HG02973 (cell line): ENCODE data around the gene DCAF6.
"Not testable (repeated sequence)": the region's sequence is repeated elsewhere in the genome, so short reads cannot be mapped to it uniquely, and the experiment has no call there.

Experiments
- ATAC-seq: cut with Tn5 transposase; IDR thresholded peaks from one replicate; pipeline ENCODE4 v1.9.1; 2021; ENCODE audit warnings: moderate library complexity; ENCODE audit not compliant: unreplicated experiment

Gene DCAF6, protein sequence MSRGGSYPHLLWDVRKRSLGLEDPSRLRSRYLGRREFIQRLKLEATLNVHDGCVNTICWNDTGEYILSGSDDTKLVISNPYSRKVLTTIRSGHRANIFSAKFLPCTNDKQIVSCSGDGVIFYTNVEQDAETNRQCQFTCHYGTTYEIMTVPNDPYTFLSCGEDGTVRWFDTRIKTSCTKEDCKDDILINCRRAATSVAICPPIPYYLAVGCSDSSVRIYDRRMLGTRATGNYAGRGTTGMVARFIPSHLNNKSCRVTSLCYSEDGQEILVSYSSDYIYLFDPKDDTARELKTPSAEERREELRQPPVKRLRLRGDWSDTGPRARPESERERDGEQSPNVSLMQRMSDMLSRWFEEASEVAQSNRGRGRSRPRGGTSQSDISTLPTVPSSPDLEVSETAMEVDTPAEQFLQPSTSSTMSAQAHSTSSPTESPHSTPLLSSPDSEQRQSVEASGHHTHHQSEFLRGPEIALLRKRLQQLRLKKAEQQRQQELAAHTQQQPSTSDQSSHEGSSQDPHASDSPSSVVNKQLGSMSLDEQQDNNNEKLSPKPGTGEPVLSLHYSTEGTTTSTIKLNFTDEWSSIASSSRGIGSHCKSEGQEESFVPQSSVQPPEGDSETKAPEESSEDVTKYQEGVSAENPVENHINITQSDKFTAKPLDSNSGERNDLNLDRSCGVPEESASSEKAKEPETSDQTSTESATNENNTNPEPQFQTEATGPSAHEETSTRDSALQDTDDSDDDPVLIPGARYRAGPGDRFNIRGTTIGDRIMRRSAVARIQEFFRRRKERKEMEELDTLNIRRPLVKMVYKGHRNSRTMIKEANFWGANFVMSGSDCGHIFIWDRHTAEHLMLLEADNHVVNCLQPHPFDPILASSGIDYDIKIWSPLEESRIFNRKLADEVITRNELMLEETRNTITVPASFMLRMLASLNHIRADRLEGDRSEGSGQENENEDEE

DNA sequence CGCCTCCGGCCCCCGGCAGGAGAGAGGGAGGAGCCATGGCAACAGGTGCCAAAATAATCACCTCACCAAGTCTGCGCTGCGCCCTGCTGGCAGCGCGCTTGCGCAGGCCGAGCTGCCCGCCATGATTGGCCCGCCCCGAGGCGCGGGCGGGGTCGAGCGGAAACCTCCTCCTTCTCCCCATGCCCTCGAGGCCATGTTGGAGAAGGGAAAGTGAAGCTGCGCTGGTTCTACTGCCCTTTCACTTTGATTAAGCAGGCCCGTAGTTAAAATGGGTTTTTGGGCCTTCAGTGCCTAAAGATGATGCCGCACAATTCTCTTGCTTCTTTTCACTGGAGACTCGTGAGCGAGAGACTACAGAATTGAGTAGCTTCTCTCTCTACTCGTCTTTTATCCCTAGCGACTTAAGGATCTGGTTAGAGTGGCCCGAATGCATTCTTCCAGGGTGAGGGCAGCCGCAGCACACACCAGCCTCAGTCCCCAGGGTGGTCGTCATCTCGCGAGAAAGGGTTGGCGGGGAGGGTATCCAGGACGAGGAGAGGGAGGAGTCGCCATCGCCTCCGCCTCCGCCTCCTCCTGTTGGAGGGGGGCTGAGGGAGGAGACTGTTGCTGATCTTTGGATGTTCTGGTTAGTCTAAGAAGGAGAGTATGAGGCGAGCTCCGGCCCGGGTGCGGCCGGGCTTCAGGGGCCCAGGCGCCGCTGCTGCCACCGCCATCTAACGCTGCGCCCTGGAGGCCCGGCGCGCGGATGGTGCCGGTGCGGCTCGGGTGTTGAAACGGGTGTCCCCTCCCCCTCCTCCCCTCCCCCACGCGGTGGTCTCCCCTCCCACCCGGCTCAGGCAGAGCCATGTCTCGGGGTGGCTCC is at the start of gene DCAF6:
Gene DCAF6, plus strand, starts transcription at position 616 of the 862 bp plus-strand sequence. Its CDS starts 229 bp downstream, at position 845.
- ATAC-seq, result peak; percentile 67

DNA sequence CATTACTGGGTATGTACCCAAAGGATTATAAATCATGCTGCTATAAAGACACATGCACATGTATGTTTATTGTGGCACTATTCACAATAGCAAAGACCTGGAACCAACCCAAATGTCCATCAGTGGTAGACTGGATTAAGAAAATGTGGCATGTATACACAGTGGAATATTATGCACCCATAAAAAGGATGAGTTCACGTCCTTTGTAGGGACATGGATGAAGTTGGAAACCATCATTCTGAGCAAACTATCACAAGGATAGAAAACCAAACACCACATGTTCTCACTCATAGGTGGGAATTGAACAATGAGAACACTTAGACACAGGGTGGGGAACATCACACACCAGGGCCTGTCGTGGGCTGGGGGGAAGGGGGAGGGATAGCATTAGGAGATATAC is 49.3 kb upstream of the DCAF6 start:
- ATAC-seq, result not testable (repeated sequence)

DNA sequence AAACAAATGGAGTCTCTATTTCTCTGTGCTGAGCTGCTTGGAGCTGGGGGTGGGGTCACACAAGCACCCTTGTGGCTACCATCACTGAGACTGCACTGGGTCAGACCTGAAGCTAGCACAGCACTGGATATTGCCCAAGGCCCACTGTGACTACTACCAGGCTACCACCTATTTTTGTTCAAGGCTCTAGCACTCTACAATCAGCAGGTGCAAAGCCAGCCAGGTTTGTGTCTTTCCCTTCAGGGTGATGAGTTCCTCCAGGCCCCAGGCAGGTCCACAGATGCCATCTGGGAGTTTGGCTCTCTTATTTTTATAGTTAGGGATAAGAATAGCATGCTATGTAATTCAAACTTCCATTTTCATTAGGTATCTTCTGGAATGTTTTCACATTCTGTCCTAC is 46.1 kb upstream of the DCAF6 start:
- ATAC-seq, result no peak

DNA sequence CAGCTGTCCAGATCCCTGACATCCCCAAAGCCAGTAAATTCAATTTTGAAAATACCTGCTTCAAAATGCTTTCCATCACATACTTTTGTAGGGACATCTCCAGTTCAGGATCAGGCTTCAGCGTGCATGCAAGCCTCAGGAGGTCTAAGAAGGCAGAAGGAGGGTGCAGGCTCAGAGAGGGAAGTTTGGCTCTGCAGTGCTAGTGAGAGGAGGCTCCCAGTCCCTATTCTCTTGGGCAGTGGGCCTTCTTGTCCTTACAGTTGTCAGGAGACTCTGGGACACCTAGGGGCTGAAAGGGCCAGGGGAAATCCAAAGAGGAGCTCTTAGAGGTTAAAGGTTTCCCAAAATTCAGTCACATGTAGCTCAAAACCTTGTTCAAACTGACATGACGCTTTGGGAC is 42.7 kb upstream of the DCAF6 start:
- ATAC-seq, result no peak

DNA sequence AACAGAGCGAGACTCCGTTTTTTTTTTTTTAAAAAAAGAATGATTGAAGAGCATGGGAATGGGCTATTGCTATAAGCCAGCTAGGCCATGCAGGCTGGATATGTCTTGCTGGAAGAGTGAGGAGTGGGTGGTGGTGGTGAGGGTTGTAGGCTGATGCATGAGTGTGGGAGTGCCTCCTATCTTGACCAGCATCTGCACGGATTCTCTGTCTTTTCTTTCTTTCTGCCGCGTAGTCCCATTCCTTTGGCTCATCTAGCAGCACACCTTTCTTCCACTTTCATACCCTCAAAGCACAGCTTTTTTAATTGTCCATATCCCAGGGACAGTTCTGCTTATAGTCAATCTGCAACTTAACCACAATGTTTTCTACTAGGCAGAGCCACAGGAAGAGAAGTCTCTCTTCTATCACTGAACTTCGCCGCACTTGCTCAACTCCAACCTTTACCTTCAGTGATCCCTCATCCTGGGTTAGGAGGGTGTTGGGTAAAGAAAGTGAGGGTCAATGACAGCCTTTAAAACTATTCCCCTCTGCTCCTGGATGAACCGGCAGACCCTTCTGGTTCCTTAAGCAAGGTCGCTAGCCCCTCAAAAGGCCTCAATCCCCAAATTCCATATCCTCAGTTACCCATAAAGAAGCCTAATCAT is 37.8 kb upstream of the DCAF6 start:
- ATAC-seq, result no peak

DNA sequence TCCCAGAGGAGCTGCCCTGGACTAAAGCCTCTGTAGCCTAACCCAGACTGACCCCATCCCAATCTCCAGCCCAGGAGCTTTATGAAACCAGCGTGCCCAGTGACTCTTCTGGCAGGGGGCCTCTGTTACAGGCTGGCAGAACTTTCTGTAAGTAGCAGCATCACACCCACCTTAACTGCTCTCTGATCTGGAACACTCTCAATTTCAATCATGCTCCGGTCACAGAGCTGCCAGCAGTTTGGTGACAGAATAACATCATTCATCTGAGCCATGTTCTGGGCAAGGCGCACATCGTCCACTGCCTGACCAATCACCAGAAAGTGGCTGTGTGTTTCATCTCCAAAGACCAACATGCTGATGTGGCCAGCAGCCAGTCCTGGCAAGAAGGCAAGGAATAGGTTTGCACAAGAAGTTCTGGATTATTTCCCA is 37.2 kb upstream of the DCAF6 start:
- no peak for ATAC-seq

DNA sequence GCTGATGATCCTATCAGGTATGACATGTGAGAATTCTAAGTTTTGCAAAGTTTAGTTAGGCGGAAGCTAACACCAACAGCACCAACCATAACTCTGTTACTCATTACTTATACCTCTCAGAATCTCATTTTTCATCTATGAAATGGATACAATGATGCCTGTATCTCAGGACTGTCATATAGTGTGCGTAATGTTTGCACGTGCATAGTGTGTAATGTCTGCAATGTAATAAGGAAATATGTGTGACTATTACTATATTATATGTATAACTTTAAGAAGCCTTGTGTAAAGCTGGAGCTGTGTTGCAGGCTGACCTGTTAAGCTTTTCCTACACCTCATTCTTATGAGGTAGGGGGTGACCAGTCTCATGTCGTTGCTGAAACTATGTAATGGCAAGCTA is 35.6 kb upstream of the DCAF6 start:
- no peak for ATAC-seq

DNA sequence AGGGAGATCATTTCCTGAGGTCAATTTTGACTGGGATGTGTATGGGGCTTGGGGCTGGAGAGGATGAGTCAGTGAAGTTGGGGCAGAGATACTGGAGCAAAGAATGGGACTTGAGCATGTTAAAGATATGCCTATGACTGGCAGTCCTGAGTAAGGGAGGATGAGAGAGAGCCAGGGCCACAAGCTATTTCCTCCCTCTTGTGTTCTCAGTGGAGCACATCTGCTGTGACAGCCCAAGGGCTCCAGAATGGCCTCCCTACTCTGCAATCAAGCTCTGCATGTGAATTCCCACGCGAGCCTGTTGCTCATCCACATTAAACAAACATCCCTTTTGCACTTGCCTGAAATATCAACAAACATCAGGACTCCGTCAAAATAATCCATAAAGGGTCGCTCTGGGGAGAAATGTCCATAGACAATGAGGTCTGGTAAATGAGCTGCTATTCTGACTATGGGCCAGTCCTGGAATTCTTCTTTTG is 31.8 kb upstream of the DCAF6 start:
- ATAC-seq, result no peak

DNA sequence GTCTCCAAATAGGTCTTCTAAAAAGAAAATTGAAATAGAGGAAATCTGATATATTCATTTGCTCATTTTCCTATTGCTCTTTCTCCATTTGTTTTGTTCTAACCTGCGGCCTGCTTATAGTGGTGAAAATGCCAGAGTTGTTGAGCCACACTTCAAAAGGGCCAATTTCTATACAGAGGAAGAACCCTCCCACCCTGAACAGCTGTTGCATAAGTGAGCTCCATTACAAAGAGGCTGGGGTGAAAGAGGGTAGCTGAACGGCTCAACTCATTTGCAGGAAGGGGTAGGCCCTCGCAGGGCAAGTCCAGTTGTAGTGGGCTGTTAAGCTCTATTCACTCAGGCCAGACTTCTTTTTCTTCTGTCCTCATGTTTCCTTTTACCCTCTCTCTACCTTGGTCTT is 31.3 kb upstream of the DCAF6 start:
- no peak for ATAC-seq

DNA sequence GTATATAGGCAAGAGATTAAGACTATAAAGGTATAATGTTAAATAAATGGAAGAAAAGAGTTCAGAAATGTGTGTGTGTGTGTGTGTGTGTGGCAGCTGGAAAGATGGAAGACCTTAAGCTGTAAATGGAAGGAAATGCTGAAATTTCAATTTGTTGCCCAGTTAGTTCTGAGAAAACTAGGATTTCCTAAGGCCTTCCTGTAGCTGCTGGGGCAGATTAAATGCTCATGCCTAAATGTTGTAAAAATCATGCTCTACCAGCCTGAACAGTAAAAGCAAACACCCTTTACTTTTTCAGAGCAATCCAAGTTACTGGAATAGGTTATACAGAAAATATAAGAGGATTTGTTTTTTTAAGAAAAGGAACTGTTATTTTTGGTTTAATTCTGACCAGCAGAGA is 30.8 kb upstream of the DCAF6 start:
- no peak for ATAC-seq

DNA sequence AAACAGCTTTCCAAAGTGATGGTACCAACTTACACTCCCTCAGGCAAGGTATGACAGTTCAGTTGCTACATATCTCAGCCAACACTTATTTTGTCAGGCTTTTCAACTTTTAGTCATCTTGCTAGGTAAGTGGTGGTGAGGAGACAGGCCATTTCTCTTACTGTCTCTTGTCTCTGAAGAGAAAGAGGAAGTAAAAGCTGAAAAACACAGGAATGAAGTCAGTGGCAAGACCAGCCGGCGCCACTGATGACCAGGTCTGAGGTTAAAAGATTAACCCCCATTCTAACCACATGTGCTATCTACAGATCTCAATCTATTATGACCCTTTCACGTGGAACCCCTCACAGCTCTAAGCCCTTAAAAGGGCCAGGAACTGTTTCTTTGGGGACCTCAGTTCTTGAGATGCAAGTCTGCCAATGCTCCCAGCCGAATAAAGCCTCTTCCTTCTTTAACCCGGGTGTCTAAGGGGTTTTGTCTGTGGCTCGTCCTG is 26.7 kb upstream of the DCAF6 start:
- no peak for ATAC-seq

DNA sequence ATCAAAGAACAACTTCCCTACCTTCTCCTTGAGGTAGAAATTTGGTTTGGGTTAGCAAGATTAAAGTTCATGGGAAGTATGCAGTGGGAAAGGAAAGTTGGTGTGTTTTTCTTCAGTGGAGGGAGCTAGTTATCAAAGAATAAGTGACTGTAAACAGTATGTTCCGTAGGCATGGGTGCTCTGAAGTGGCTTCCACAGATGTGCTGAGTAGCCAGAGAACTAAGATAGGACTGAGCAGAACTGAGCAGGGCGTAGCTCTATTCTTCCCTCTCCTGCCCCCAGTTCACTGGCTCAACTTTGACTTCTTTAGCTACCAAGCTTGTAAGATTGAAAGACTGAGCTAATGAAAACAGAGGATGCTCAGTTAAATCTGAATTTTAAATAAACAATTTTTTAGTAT is 26.0 kb upstream of the DCAF6 start:
- ATAC-seq, result no peak

DNA sequence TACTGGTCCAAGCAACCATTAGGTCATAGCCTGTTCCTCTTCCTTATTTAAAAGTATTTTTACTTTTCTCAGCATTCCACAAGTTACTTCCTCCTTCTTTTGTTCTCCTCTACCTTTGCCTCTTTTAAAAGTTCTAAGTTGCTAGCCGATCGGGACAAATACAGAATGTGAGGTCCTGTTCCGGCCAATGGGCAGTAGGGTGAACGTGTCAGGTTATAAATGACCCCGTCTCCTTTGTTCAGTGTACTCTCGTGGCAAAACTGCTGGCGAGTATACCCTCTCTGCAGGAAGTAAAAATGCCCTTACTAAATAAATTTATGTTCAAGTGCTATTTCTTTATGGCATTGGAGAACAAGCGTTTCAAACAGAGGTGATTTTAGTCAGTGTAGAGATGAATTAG is 25.1 kb upstream of the DCAF6 start:
- no peak for ATAC-seq

DNA sequence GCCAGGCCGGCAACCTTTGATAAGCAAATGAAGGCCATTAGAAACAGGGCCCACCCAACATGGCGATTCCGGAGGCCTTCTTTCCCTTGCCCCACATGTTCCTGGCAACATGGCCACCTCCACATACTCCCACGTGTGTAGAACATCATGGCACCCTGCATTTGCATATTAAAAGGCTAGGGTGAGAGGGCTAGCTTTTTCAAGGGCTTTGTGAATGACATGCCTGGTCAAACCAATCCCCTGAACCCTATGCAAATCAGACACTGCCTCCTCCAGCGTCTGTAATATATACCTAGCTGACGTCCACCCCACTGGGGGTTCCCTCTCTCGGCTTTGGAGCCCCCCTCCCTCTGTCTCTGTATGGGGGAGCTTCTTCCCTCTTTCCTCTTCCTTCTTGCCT is 24.2 kb upstream of the DCAF6 start:
- ATAC-seq, result no peak

DNA sequence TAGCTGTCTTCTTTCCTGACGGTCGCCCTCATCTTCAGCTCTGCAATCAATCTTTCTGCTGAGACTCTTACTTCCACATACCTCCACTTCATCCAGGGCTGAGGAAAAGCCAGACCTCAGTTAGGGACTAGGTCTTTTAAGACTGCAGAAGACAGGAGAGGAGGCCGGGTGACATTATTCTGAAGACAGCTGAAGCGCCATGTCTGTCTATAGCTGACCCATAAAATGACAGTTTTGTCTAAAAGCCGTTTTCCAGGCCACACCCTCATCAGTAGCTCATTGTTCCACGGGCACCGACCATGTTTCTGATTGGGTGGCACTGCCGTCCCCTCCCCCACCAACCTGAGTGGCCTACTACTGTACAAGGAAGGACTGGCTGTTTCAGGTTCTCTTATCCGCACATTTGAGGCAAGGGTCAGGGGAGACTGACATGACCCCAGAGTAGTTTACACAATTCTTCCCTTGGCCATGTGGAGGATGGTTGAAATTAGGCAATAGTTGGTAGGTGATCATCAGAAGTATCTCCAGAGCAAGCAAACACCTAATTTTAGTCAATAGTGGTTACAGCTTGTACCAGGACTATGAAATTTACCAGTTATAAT is 22.5 kb upstream of the DCAF6 start, which contains the start of gene ADCY10:
Gene ADCY10, minus strand, starts transcription at position 240 of the 602 bp plus-strand sequence. CDS start 8,994 bp downstream, outside the sequence.
- ATAC-seq, result no peak

DNA sequence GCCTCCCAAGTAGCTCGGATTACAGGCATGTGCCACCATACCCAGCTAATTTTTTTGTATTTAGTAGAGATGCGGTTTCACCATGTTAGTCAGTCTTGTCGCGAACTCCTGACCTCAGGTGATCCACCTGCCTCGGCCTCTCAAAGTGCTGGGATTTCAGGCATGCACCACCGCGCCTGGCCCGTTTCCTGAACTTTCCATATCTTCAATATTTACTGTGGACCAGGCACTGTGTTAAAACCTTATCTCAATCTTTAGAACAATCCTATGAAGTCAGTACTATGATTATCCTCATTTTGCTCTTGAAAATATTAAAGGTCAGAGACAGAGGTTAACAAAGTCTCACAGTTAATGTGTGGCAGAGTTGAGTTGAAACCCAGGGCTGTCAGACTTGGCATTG is 20.9 kb upstream of the DCAF6 start:
- ATAC-seq, result no peak

DNA sequence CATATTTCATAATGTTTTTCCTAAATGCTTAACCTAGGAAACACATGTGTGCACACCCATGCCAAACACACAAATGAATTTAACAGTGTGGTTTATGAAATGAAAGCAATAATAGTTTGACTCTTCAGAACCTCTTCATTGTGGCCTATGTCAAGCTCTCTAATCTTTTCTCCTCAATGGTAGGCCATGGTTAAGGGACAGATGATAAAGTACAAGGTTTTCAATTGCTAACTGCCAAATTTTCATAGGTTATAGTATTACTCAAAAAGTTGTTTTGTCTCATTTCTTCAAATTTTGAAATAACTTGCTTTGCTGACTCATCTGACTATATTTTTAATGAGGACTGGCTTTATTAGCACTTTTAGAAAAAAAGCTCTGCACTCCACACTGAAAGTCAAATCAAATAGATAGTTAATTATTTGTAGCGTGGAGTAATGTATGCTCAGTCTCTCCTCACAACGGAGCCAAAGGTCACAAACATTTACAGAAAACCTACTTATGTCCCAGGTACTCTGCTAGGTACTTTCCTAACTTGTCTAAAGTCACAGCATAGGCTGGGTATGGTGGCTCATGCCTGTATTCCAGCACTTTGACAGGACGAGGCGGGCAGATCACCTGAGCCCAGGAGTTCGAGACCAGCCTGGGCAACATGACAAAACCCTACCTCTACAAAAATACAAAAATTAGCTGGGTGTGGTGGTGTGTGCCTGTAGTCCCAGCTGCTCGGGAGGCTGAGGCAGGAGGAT is 19.5 kb upstream of the DCAF6 start:
- no peak for ATAC-seq

DNA sequence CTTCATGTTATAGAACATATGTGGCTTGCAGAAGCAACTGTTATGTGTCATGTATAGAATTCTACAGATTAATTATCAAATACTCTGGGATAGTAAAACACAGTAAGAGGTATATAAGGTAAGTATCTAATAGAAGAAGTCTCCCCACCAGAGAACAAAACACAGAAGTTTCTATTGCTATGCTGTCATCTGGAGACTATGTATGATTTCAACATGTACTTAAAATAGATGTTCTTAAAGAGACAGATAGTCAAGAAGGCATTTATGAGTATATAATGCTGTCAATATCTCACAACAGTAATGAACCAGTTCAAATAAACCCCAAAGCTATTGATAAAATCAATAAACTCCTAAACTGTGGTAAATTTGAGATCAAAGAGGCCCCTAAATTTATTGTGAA is 14.5 kb upstream of the DCAF6 start:
- ATAC-seq, result no peak

DNA sequence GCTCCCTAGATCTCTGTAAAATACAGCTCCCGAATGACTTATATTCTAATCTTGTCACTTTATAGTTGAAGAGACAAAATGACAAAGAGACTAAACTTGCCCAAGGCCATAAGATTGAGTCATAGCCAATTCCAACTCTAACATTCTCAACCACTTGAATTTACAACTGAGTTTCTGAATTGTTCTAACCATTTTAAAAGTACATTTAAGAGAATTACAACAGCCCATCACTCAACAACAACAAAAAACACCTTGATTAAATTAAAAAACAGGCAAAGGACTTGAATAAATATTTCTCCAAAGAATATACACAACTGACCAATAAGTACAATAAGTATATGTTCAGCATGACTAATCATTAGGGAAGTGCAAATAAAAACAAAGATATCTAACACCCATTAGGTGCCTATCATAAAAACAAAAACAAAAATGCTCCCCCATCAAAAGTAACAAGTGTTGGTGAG is 13.8 kb upstream of the DCAF6 start:
- no peak for ATAC-seq
